Renal pelvis (tissue), 4 donors: Measurements from ENCODE around the gene TMIGD2. TPM values are rescaled to one million over a fixed set of nuclear protein-coding genes. Genes with fewer than 3 reads are reported as not detected.
A peak's percentile ranks its signal among the peaks of the same experiment; 100 is the strongest.

Source experiments
- DNase-seq: peaks from one replicate; pipeline ENCODE4 v3.0.0-alpha.2; 2013
- polyA plus RNA-seq, 3 donors: library from polyadenylated mRNA; unstranded; fragments of 120-200 nt; gene quantifications; one replicate each; pipeline ENCODE4 v1.2.1, GENCODE V29; 2013; ENCODE audit not compliant: insufficient read length in 3 of 3

Gene TMIGD2
- polyA plus RNA-seq, 3 donors, result 0.30 to 0.69 (median 0.41) TPM

DNA sequence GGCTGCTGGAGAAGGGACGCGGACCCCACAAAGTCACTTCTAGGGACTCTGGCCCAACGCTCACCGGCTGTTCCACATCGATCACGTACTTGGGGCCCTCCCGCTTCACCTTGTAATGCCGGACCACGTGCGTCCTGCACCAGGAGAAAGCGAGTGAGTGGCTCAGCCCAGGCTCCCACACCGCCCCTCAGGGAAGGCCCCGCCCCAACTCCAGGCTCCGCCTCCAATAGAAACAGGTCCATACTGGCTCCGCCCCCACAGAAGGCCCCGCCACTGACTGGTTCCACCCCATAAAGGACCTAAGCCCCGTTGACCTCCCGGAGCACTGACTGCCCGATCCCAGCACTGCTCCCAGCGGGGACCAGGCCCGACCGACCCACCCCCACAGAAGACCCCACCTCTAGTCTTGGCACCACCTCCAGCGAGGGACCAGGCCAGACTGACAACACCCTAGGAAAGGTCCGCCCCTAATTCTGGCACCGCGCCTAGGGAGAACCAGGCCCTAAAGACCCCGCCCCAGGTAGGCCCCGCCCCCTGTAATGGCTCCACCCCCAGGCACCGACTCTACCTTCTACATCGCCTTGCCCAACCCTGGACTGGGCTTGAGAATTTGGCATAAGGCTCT, 25.2 kb upstream of the TMIGD2 start:
- DNase-seq, result peak; percentile 72

DNA sequence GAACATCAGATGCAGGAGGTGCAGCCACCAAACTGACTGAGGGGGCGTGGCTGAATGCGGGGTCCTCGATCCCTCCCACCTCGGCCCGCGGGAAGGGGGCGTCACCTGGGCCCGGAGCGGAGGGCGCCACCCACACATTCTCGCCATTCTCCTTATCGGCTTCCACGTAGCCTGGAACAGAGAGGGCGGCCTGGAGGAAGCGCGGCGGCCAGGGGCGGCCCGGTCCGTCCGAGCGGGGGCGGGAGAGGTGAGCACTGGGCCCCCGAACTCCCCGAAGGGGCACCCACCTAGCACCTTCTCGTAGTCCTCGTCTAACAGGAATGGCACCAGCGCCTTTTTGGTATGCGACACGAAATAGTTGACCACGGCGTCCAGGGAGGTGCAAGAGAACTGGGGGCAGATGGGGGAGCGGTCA, 24.7 kb upstream of the TMIGD2 start:
- DNase-seq, result no peak

GRCh38 chr19:4326215-4326836, 24.1 kb upstream of the TMIGD2 start:
- no peak for DNase-seq

DNA sequence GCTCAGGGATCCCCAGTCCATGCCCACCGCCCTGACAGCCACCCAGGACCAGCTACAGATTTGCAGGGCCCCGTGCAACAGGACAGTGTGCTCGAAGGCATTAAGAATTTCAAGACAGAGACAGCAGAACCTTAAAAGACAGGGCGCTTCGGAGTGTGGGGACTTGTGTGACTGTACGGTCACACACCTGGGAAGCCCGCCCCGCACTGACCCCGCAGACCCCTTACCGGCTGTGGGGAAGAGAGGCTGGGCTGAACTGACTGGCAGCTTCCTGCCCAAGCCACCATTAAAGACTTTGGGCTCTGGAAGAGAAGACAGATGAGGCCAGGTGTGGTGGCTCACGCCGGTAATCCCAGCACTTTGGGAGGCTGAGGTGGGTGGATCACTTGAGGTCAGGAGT, 22.0 kb upstream of the TMIGD2 start:
- no peak for DNase-seq

GRCh38 chr19:4323692-4324091, 21.5 kb upstream of the TMIGD2 start:
- no peak for DNase-seq

DNA sequence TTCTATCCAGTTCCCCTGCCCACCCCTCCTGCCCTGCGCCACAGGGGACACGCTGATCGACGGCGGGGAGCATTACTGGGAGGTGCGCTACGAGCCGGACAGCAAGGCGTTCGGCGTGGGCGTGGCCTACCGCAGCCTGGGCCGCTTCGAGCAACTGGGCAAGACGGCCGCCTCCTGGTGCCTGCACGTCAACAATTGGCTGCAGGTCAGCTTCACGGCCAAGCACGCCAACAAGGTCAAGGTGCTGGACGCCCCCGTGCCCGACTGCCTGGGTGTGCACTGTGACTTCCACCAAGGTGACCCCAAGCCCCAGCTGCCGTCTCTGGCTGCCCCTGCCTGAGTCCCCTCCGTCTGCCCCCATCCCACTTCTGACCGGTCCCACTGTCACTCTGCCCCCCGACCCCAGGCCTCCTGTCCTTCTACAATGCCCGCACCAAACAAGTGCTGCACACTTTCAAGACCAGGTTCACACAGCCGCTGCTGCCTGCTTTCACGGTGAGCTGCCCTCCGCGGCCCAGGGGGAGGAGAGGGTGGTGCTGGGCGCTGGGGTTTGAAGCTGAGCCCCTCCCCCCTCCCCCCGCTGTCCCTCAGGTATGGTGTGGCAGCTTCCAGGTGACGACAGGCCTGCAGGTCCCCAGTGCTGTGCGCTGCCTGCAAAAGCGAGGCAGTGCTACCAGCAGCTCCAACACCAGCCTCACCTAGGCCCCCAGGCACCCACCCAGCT, 20.9 kb upstream of the TMIGD2 start:
- DNase-seq, result no peak

DNA sequence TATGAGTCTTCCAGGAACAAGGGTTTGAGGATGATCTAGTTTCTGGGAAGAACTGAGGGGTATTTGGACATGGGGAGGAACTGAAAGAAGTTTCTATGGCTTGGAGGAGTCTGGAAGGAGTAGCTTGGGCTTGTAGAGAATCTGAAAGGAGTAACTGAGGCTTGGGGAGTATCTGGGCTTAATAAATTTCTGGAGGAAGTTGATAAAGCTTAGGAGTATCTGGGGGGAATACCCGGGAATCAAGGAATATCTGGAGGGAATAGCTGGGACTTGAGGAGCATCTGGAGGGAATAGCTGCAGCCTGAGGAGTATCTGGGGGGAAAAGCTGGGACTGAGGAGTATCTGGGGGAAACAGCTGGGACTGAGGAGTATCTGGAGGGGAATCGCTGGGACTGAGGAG, 18.2 kb upstream of the TMIGD2 start:
- no peak for DNase-seq

GRCh38 chr19:4319067-4319718, 17.0 kb upstream of the TMIGD2 start:
- DNase-seq, result no peak

GRCh38 chr19:4318460-4318859, 16.3 kb upstream of the TMIGD2 start:
- DNase-seq, result no peak

DNA sequence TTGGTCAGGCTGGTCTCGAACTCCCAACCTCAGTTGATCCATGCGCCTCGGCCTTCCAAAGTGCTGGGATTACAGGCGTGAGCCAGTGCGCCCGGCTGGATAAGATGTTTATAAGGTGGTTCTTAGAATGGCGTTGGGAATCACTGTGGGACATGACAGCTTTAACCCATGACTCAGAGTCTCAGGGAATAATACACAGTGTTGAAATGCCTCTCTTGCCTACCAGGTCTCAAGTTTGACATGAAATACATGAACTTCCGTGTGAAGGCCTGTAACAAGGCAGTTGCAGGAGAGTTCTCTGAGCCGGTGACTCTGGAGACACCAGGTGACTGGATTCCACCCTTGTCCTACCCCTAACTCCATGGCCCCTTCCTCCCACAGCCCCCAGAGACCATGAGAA, 14.8 kb upstream of the TMIGD2 start:
- DNase-seq, result no peak

DNA sequence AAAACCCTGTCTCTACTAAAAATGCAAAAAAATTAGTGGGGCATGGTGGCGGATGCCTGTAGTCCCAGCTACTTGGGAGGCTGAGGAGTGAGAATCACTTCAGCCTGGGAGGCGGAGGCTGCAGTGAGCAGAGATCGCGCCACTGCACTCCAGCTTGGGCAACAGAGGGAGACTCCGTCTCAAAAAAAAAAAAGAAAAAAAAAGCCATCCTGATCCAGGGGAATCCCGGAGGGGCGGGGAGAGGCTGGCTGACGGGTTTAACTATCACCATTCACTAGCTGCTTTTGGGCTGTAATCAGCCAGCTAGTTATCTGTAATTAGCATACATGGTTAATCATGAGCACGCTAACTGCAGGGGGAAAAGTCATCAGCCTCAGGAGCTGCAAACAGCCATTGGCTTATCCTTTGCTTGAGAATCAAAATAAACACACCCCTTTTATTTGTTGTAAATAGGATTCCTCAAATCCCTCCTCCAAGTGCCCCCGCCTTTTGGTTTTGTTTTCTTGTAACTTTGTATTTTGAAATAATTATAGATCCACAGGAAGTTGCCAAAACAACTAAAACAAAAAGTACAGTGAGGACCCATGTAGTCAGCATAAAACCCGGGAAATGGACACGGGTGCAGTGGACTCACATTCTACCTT, 11.8 kb upstream of the TMIGD2 start:
- DNase-seq, result no peak

- DNase-seq, result no peak
These were observed 8.3 kb upstream of the TMIGD2 start for GRCh38 chr19:4310247-4311121.

- no peak for DNase-seq
These were observed 3.5 kb upstream of the TMIGD2 start for GRCh38 chr19:4305659-4306058.

DNA sequence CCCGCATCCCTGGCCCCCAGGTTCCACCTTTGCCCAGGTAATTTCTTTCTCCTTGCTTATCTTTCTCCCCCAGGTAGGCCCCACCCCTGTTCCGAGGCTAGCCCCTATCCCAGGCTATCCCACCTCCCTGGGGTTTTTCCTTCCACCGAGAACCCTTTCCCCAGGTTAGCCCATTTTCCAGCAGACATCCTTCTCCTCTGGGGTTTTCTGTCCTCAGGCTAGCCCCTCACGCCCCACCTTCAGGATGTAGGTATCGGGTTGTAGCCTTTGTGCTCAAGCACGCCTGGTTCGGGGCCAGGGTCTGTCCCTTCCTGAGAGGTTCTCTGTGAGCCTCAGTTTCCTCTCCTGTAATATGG, 3.0 kb upstream of the TMIGD2 start:
- DNase-seq, result no peak

- no peak for DNase-seq
These were observed 2.5 kb upstream of the TMIGD2 start, which contains the start of gene FSD1 for GRCh38 chr19:4304538-4305256. Gene FSD1 (plus strand): TSS chr19:4304598. CDS start chr19:4304747, 149 bp downstream.

DNA sequence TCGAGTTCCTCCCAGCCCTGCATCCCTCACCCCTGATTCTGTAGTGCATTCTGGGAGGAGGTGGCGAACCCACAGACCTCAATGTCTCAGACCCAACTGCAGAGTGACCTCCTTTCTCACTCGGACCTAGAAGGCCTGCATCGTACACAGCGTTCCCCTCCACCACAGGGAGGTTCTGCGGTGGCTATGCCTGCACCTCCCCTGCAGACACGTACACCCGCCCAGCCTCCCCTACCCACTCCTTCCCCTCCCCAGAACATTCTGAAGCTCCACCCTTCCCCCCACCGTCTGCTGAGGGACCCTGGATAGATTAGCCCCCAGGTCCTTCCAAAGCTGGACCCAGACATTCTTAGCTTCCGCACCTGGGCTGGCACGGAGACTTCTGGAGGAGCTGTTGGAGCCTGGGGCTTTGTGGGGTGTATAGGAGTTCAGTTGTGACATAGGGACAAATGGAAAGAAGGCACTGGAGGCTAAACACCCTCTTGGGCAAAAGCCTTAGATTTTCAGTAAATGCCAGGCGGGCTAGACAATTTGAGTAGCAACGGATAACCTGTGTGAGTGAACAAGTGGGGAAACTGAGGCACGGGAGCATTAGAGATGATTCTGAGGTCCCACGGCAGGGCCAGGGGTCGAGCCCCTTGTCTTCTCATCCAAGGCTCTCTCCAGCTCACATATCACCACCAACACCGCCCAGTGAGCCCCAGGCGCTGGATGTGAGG, 1.8 kb upstream of the TMIGD2 start:
- DNase-seq, result no peak

- no peak for DNase-seq
These were observed 473 bp downstream of the TMIGD2 start for GRCh38 chr19:4301590-4302242.

GRCh38 chr19:4300589-4300988, 1.6 kb downstream of the TMIGD2 start:
- no peak for DNase-seq

GRCh38 chr19:4298810-4299550, 3.2 kb downstream of the TMIGD2 start:
- DNase-seq, result no peak
